Lower leg skin (tissue), 3 donors: ENCODE results near the gene CD83.

ENCODE experiments used
- POLR2A ChIP-seq, 2 donors: fragments of 450-650 bp; IDR thresholded peaks; one replicate each; pipeline ENCODE4 v1.6.1; 2016 to 2017; ENCODE audit warnings: antibody characterized with exemption in 2 of 2, mild to moderate bottlenecking in 1 of 2, moderate library complexity in 1 of 2
- TF ChIP-seq, protein P1 (sequence below), 3 donors: fragments of 450-650 bp; IDR thresholded peaks; one replicate each; pipeline ENCODE4 v1.5.1; 2016; ENCODE audit warnings: antibody characterized with exemption in 3 of 3, mild to moderate bottlenecking in 3 of 3, moderate library complexity in 2 of 3

DNA sequence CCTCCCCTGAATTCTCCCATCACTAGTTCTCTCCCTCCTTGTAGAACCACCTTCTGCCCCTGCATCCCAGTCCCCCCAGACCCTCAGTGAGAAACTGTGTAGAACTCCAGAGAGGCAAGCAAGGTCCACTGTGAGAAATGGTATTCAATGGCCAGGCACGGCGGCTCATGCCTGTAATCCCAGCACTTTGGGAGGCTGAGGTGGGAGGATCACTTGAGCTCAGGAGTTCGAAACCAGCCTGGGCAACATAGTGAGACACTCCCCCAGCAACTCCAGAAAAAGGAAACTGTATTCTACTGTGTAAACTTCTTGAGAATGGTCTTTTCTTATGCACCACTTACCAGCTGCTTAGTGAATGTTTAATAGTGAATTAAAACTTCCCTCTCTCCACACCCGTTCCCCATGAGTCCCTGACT lies 8.2 kb upstream of the CD83 start:
- TF ChIP-seq, protein P1, sequence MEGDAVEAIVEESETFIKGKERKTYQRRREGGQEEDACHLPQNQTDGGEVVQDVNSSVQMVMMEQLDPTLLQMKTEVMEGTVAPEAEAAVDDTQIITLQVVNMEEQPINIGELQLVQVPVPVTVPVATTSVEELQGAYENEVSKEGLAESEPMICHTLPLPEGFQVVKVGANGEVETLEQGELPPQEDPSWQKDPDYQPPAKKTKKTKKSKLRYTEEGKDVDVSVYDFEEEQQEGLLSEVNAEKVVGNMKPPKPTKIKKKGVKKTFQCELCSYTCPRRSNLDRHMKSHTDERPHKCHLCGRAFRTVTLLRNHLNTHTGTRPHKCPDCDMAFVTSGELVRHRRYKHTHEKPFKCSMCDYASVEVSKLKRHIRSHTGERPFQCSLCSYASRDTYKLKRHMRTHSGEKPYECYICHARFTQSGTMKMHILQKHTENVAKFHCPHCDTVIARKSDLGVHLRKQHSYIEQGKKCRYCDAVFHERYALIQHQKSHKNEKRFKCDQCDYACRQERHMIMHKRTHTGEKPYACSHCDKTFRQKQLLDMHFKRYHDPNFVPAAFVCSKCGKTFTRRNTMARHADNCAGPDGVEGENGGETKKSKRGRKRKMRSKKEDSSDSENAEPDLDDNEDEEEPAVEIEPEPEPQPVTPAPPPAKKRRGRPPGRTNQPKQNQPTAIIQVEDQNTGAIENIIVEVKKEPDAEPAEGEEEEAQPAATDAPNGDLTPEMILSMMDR (IDR thresholded peaks at IDR 0.05), result no peak
- TF ChIP-seq POLR2A (IDR thresholded peaks at IDR 0.05), result no peak
